ENCODE measurements around the gene CPPED1.

CPPED1 gene

DNA sequence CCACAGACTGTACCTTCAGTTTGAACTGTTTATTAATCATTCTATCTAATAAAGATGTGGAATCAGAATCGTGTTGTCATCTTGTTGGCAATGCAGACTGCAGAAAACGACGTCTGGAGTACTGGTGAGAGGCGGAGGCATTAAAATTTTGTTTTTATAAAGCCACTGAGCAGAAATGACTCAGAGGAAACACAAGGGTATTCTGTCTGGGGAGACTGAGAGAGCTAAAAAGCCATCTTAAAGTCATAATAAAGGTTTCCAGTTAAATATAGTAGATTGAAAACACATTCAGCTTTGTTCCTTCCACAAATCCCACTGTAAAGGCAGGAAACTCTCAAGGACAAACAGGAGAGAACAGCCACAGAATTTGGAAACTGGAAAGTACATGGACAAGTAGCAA lies 74.2 kb downstream of the CPPED1 start:
- peak; percentile 48 for DNase-seq

DNA sequence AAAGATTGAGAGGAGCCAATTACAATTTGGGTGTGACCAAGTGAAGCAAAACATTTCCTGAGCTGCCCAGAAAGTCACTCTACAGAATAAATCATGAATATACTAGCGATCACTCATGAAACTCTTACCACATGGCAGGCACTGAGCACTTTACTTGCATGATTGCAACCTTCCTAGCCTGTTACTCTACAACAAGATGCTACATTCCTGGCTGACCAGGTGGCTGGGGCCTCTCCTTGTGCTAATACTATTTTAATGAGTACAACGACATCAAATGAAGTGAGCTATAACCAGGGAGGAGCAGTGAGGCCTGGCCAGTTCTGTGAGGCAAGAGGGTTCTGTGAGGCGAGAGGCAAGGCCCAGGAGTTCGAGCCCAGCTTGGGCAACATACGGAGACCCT lies 75.2 kb downstream of the CPPED1 start:
- no peak for DNase-seq

DNA sequence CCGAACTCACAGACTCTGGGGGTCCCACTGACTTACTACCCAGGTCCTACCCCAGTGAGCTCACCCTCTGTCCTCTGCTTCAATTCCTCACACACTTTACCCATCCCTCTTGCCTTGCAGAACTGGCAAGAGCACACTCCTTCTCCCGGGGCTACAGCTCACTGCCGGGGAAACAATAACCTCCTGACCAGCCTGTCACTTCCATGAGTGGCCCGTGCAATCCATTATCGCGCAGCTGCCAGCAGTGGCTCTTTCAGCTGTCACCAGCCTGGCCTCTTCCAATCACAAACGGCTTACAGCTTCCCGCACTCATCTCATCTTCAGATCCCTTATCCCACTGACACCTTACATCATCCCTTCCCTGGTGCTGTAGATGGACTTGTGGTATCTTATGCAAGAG lies 79.5 kb downstream of the CPPED1 start:
- DNase-seq = no peak

DNA sequence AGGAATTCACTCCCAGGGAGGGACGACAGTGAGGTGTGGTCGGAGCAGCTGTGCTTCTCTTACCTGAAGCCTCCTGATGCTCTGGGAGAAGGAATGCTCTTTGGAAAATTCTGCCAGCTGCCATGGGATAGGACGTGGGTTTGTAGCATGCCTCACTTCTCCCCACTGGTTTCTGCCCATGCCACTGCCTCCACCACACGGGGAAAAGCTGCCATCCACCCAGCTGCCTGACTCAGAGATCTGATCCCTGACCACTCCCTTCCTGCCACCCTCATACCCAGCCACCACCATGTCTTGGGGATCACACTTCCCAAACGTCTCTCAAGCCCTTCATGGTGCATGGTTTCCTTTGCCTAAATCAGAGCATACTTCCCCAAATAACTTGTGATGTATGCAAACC lies 80.0 kb downstream of the CPPED1 start:
- no peak for DNase-seq

DNA sequence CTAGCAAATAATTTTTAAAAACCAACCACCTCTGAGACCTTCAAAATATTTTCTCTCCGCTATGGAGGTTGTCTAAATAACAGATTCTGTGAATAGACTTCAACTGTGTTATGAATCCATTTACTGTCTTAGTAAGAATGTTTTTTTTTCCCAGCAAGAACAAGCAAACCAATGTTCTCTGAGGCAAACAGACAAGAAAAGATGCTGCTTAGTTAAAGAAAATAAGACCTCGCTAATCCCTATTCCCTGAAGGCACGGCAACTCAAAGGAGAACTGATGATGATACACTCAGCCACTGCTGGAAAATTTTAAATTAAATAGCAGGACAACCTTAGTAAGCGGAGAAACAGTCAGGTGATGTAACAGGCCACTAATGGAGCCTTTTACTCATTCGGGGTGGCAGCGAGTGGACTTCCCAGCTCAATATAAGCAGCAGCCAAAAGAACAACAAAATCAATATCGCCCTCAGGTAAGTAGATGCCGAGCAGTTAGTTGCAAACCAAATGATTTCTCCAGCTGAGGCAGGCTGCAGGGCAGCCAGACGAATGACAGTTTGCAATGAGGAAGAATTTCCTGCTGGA lies 81.8 kb downstream of the CPPED1 start:
- DNase-seq = no peak

DNA sequence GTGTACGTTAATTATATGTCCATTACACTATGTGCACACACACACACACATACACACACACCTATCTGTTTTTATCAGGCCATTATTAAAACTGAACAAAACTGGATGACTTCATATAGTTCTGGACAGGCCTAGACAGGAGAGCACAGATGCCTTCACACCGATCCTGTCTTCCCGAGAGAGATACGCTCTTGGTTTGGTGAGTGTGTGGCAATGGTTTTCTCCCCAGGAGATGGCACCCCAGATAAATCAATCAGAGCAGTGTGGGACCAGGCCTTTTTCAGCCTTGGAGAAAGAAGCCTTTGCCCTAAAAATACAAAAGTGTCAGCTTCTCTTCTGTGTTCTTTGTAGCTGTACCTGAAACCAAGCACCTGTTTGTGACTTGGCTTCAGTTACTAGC lies 83.7 kb downstream of the CPPED1 start:
- no peak for DNase-seq

DNA sequence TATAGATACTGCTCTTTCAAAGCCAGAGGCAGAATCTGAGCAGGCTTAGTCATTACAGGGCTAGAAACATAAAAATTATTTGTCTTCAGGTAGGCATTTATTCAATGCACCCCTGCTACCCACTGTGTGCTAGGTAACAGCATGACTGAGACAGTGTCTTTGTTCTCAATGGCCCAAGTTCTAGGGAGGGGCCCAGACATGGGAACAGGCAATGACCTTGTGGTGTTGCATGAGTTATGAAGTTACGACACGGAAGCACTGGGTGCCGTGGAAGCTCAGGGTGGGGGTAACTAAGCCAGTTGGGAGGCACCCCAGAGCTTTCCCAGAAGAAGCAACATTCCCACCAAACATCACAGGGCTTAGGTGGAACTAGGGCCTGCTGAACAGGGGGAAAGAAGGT lies 87.0 kb downstream of the CPPED1 start:
- no peak for DNase-seq

DNA sequence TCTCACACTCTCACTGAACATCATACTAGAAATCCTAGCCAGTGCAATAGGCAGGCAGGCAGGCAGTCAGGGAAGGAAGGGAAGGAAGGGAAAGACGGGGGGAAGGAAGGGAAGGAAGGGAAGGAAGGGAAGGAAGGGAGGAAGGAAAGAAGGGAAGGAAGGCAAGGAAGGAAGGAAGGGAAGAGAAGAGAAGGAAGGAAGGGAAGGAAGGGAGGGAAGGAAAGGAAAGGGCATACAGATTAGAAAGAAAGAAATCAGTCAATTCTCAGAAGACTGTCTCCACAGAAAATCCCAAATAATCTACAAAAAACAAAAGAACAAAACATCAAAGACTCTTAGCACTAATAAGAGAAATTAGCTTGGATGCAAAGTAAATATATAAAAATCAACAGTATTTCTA lies 93.9 kb downstream of the CPPED1 start:
- DNase-seq = no peak

DNA sequence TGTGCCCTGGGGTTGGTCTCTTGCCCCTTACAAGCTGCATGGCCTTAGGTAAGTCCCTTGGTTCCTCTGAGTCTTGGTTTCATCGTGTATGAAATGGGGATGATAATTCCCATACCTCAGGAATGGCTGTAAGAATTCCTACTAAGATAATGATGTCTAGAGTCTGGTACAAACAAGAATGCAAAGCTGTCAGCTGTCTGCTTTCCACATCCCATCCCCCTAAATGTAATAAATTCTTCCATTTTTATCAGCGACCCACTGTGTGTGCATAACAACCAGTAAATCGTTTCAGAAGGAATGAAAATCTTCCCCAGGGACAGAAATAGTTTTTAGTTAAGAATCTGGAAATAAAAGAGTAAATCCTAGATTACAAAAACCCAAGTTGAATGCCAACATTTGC lies 95.4 kb downstream of the CPPED1 start:
- no peak for DNase-seq

DNA sequence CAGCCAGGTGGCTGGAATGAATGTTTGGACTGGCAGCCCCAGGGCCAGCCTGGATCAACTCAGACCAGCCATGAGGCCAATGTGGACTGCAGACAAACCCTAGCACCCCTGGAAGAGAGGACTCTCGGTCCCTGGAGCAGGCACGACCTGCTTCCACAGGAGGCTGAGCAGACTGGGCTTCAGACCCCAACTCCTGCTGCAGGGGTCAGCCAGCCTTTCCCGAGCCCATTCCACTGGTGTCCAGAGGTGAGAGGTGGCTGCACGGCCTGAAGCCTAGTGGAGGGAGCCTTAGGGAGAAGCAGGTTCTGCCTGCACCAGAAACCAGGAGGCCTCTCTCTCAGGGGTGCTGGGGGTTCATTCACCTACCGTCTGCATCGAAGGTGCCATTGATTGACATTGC lies 97.1 kb downstream of the CPPED1 start:
- no peak for DNase-seq

DNA sequence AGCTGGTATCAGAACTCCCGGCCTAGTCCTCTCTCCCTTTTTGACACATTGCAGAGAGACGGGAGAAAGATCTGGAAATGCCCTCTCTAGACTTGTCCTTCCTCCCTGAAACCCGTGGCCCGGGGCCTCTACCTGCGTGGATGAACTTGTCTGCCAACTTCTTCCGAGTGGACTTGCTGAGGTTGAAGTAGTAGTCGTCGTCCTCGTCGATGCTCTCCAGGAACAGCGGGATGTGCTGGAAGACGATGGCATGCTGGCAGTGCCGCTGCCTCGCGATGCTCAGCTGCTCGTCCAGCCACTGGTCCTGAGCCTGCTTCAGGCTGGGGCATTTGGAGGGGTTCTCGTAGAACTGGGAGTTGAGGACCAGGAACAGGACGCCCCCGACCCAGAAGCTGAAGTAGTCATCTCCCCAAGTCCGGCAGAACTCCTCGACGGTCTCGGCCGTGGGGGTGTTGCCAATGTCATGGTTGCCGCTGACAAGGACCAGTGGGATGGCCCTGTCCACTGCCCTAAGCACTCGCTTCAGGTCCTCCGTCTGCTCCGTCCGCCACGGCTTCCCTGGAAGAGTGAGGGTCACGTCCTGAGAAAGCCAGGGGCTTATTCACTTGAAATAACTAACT lies 99.1 kb downstream of the CPPED1 start:
- no peak for DNase-seq

DNA sequence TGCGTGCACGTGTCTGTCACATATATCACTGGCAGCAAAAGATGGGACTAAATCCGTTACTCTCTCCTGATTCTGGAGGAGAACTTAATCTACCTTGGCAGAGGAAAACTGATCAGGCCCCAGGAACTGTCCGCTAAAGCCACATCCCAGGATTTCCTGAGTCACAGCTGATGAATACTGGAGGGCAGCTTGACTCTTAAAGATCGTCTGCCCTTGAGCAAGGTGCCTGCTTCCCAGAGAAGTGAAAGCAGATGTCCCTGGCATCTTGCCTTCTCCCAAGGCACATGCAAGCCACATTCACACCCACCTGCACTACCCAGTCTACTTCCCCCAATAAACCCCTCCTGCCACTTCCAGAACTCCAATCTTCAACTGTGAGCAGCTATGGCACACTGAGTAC lies 99.8 kb downstream of the CPPED1 start:
- DNase-seq = no peak

DNA sequence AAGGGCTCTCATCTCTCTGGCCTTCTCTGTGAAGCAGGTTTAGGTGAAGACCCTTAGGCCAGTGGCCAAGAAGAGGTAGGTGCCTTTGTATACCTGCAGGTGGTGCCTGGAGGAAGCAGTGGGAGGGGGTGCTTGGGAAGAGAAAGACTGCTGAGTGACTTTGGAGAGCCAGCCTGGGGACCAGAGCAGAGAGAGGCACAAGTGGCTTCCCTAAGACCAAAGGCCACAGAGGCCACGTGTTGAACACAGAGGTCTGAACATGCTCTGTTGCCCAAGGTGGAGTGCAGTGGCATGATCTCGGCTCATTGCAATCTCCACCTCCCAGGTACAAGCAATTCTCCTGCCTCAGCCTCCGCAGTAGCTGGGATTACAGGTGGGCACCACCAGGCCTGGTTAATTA lies 103.5 kb downstream of the CPPED1 start:
- no peak for DNase-seq

DNA sequence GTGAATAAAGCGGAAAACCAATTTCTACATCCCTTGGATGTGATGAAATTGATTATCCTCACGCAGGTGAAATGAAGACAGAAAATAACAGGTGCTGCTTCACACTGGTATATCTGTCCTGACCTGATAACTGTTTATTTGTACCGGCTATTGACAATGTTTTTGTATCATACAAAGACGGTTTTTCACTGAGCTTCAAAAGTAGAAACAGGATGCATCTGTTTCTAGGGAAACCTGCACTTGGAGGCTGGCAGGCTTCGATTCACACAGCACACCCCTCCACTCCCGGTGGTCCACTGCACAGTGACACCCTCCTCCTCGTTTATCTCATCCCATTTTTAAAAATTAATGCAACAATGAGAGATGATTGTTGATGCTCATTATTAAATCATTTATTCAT lies 104.5 kb downstream of the CPPED1 start:
- no peak for DNase-seq

DNA sequence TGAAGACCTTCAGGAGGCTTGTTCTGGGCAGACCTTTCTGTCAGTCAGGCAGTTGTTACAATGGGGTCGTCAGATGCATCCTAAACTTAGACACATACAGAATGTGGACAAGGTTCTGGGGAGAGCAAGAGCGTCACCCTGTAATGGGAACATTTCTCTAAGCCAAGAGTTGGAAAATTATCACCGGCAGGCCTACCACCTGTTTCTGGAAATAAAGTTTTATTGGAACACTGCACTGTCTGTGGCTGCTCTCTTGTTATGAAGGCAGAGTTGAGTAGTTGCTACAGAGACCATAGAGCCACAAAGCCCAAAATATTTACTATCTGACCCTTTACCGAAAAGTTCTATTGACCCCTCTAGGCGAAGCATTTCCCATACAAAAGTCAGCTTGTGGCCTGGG lies 106.2 kb downstream of the CPPED1 start:
- no peak for DNase-seq

DNA sequence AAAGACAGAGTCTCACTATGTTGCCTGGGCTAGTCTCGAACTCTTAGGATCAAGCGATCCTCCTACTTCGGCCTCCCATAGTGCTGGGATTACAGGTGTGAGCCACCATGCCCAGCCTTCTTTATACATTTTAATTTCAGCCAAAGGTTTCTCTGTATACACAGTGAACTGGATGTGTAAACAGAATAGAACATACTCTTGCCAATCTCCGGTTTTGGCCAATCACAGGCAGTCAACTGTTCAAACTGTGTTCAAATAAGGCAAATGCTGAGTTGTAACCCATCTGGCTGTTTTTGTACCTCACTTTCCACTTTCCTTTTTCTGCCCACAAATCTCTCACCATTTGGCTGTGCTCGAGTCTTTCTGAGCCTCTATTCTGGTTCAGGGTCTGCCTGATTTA lies 108.2 kb downstream of the CPPED1 start:
- DNase-seq = no peak

DNA sequence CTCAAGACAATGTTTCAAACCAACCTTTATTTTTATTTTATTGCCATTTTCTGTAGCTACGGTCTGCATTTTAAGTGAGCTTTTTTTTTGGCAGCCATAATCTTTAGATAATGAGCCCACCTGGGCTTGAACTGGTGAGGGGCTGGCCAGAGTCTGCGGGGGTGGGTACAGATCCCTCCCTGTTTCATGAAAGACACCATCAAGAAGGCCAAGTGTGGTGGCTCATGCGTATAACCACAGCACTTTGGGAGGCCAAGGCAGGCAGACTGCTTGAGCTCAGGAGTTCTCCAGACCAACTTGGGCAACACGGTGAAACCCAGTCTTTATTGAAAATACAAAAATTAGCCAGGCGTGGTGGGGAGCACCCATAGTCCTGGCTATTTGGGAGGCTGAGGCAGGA lies 113.7 kb downstream of the CPPED1 start:
- DNase-seq = no peak

DNA sequence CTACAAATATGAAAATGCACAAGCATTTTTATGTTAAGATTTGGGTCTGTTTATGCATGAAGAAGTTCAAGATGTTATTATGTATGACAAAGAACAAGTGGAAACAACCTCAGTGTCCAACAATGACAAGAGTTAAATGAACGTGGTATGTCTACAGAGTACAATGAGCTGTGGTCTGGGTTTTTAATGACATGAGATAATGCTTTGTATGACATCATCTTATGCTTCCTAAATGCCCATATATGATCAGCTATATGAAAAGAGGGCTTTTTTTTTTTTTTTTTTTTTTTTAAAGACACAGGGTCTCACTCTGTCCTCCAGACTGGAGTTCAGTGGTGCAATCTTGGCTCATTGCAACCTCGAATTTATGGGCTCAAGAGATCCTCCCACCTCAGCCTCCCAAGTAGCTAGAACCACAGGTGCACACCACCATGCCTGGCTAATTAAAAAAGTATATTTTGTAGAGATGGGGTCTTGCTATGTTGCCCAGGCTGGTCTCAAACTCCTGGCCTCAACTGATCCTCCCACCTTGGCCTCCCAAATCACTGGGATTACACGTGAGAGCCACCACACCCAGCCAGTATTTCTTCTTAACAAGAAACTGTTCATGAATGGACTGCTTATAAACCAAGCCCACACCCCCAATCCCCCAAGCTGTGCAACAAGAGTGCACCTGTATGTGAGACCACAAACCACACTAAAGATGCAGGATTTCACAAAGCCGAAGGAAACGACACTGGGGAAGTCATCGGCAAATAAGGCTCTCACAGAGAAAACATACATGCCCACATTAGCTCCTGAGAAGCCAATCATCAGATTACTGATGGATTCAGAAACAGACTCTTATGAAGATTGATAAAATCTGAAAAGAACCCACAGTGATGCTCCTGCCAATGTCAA lies 114.5 kb downstream of the CPPED1 start:
- peak; percentile 22 for DNase-seq

DNA sequence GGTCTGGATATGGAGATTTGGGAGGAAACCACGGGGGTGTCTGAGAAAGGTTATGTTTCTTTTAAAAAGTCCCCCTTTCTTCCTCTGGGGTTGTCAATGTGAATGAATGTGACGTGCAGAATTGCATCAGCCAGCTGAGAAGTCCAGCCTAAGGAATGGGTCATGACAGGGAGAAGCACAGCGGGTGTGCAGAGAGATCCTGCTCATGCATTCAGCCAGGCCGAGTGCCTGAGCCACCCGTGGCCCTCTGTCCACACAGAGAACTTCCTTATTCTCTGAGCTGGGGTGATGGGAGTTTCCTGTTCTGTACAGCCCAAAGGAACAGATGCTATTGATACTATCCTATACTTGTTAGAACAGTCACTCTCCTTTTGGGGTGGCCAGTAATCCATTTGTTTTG lies 117.9 kb downstream of the CPPED1 start:
- DNase-seq = no peak

DNA sequence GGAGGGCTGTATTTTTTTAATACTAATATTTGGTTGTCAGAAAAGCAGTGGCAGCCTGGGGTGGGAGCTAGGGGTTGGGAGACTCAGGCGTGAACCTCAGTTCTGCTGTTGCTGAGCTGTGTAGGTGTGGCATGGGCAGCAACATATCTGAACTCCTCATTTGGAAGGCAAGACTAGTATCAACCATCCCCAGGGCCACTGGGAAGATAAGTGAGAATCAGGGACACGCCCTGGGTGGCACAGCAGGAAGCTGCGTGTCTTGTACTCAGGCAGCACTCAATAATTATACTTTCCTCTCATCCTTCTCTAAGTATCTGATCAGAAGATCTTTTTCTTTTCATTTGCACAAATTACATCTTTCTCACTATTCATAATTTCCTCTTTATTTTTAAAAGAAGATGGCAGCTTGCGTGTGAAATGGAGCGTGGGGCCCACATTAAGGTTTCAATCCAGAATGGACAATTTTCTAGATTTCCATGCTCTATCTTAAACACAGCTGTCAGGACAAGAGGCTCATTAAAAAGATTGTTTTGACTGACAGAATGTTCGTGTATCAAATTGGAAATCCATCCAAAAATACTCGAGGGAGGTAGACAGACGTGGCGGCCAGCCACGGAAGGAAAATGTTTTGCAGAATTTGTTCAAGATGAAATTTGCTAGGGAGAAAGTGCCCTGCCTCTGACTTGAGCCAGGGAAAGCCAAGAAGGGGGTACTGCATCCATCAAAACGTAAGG lies 121.1 kb downstream of the CPPED1 start:
- DNase-seq = no peak

DNA sequence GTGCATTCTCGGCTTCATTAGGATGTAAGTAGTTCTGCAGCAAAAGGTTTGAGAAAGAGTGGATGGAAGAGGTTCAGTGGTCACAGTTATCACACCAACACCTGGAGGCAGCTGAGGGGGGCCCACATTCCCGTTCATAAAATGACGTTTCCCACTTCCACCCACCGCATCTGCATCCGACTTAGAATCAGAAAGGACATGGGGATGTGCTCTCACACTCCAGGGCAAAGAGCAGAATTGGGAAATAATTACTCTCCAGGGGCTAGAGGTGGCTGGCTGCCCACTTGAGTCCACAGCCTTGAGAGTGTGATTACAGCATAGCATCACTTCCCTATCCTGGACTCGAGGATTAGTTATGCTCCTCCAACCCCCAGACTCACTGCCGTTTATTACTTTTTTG lies 122.0 kb downstream of the CPPED1 start:
- no peak for DNase-seq

DNA sequence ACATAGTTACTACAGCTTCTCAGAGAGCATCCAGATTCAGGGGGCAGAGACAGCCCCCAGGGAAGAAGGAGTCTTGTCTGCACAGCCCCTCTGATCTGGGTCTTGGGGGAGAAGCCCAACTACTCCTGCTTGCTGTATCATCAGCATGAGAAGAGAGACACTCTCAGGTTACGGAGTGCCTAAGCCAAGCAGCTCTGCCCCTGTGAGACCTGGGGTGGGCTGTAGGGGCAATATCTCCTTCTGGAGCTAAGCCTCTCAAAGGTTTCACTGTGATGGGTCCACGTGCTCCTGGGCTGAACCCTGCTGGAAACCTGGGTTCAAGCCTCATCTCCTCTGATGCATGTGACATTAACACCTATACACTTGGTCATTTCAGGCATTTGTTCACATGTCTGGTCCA lies 123.2 kb downstream of the CPPED1 start:
- no peak for DNase-seq

DNA sequence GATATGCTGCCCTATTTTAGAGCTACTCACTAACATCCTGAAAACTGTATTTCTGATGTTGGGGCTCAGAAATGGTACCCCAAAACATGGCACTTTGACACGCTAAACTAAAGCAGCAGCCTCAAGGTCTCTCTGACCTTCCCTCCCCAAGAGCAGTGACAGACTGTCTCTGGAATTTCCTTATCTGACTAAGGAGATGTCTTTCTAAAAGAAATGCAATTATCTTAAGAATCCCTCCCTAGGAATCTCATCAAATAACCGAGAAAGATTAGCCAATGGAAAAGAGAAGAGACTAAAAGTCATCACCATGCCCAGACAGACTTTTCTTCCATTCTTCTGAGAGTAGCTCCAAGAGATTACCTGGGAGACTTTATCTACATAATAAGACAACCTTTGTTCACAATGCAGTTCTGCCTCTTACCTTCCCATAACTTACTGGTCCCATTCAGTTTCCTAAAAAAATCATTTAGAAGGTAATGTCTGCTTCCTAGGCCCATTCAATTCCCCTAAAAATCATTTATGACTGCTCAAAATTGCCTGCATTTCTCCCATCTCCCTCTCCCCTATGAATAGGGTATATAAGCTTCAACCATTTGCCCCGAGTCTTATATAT lies 123.9 kb downstream of the CPPED1 start:
- no peak for DNase-seq
